Femur (tissue), 1 donor: ENCODE data around the gene PDXK.
A peak's percentile ranks its signal among the peaks of the same experiment; 100 is the strongest.

ENCODE experiments used
- DNase-seq: peaks from one replicate; pipeline ENCODE4 v3.0.0-alpha.2; 2017

PDXK gene

GRCh38 chr21:43808367-43808766, 89.4 kb downstream of the PDXK start:
- DNase-seq, result no peak

- DNase-seq, result no peak
Observed at GRCh38 chr21:43808832-43809251, 89.9 kb downstream of the PDXK start.

- no peak for DNase-seq
Observed at GRCh38 chr21:43809346-43809799, 90.4 kb downstream of the PDXK start.

DNA sequence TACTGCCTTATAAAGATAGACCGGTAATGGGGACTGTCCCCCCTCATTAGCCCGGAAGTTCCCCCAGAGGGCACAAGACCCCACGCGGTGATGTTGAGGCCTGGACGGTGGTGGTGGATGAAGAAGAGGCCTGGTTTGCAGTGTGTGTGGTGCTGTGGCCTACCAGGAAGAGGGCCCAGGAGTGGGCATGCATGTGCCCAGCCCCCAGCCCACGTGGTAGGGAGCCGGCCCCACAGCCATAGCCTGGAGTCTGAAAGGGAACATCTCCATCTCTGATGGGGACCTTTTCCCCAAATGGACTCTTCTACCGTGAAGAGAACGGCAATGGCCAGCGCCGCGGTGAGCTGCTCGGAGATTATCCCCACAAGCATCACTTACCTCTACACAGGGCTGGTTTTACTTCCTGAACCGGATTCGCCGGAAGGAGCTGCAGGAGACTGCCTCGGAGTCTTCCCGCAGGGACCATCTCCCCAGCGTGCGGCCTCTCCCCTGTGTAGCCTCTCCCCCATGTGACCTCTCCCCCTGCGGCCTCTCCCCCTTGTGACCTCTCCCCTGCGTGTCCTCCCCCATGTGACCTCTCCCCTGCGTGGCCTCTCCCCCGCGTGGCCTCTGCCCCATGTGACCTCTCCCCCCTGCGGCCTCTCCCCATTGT, 91.0 kb downstream of the PDXK start:
- DNase-seq, result no peak

DNA sequence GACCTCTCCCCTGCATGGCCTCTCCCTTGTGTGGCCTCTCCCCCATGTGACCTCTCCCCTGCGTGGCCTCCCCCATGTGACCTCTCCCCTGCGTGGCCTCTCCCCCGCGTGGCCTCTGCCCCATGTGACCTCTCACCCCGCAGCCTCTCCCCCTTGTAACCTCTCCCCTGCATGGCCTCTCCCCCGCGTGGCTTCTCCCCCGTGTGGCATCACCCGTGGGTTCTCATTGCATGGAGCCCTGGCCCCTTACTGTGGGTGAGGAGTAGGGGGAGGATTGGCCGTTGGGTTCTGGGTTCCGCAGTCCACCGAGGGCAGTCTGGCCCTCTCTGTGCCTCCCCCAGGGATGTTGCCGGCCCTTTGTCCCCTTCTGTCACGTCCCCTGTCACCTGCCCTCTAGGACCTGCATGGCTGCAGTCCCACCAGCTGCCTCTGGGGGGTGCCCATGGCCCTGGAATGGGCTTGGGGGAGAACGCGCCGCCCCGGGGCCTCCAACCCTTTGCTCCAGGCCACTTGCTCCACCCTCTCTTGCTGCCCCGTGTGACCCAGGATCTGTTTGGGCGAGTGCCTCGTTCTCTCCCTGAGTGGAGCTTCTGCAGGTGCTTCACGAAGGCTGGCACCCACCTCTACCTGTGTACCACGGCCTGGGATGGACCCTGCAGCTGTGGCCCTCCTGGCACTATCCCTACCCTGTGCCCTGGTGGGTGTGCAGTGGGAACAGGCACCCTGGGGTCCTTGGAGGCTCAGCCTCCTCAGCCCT, 91.8 kb downstream of the PDXK start:
- DNase-seq, result peak; percentile 86

GRCh38 chr21:43811262-43812105, 92.6 kb downstream of the PDXK start:
- no peak for DNase-seq
